Pancreas (tissue), 10 donors: Measurements from ENCODE around the gene AP1M1. TPM values are rescaled to one million over a fixed set of nuclear protein-coding genes. Genes with fewer than 3 reads are reported as not detected.

Experiments used
- ATAC-seq, 4 donors: fragments of 200-7000 bp; cut with Tn5 transposase; one replicate each; pipeline versions ENCODE4 v1.8.0 to v1.9.1; 2020; ENCODE audit warnings: mild to moderate bottlenecking in 4 of 4, moderate library complexity in 4 of 4
- DNase-seq, 6 donors: peaks; one replicate each; pipeline ENCODE4 v3.0.0-alpha.2; 2020
- FAIRE-seq: peaks from 2 replicates; lab custom pipeline; 2012; peaks lifted over from hg19 to GRCh38; lab: Jason Lieb, UNC
- H3K27ac ChIP-seq, 4 donors: fragments of 200-600 bp; sonication (generic); 1 replicate in 3 of 4; 2 replicates in 1 of 4; pipeline versions ENCODE4 v1.5.0 to v1.8.0; 2020
- H3K27me3 ChIP-seq, 4 donors: fragments of 200-600 bp; one replicate each; pipeline ENCODE4 v1.8.0; 2021
- H3K36me3 ChIP-seq, 3 donors: fragments of 200-600 bp; sonication (generic) in 1 of 3; one replicate each; pipeline versions ENCODE4 v1.5.0 to v1.8.0; 2020 to 2021
- H3K4me1 ChIP-seq, 3 donors: fragments of 200-600 bp; one replicate each; pipeline ENCODE4 v1.8.0; 2021
- H3K4me3 ChIP-seq, 4 donors: fragments of 200-600 bp; sonication (generic) in 2 of 4; one replicate each; pipeline versions ENCODE4 v1.5.0 to v1.8.0; 2020 to 2021
- H3K9me3 ChIP-seq, 4 donors: fragments of 200-600 bp; one replicate each; pipeline ENCODE4 v1.8.0; 2021
- WGBS, 2 donors: extraction: QIAGEN DNeasy Blood & Tissue Kit; methylation state at CpG; one replicate each; pipeline ENCODE4 v1.1.7; 2013; 5-methylcytosine and 5-hydroxymethylcytosine counted together
- intact Hi-C, 3 donors: fragments of 100-400 bp; cut with DNase I; formaldehyde crosslinking; loops; one replicate each; pipeline versions ENCODE4 v1.11.1 to v1.14.2; 2022
- polyA plus RNA-seq, 2 donors: library from polyadenylated mRNA; stranded (reverse); fragments of 200-250 nt; gene quantifications; one replicate each; pipeline ENCODE4 v1.2.3, GENCODE V29; 2013
- total RNA-seq, 6 donors: library from RNA; stranded (reverse); fragmentation: NEBNext Ultra II Directional in 4 of 6; extraction: Animal tissue kit (Norgen Biotek cat#: 25700) in 4 of 6; gene quantifications; one replicate each; pipeline versions ENCODE4 v1.2.1 to v1.2.4, GENCODE V29; 2021 to 2023
- TF ChIP-seq, protein P1 (sequence below), 4 donors: fragments of 200-600 bp; sonication (generic) in 3 of 4; IDR thresholded peaks; one replicate each; pipeline versions ENCODE4 v1.5.0 to v1.8.0; 2021; ENCODE audit warnings: antibody characterized with exemption in 4 of 4
- donor health status: healthy with polysubstance abuse.
- donor health status: DM: no; HTN: no; CAD: no; lungs with moderate emphysema.
- donor health status: DM: no; HTN: no; CAD: no.
- donor health status: control.
- donor health status: control.
- donor health status: Bipolar disorder and iron deficiency.
- donor health status: DM: yes; HTN: yes; CAD: no.
- donor health status: DM: no; HTN: no; CAD: no.
- donor health status: DM: no; HTN: no; CAD: no.
- donor health status: DM: yes; HTN: yes; CAD: no.

AP1M1 gene
- total and polyA plus RNA-seq, 8 donors, result 12.4 to 25.7 (median 20.5) TPM

DNA sequence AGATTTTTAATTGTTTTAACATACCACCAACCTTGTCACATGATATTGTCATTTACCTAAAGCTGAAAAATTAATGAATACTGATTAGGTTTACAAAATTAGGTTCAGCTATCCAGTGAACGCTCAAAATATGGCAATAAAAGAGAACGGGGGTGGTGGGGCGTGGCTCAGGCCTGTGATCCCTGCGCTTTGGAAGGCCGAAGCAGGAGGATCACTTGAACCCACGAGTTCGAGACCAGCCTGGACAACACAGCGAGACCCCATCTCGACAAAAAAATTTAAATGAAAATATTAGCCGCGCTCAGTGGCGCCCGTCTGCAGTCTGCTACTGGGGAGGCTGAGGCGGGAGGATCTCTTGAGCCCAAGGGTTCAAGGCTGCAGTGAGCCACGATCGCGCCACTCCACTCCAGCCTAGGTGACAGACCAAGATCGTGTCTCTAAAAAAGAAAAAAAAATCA lies 13.0 kb upstream of the AP1M1 start:
- intact Hi-C loops, result loop anchor here in 2 of 3 donors (5.0 kb wide), 2 partner anchors 142 to 147 kb away; no protein-coding TSS in a partner anchor
- no peak for FAIRE-seq

DNA sequence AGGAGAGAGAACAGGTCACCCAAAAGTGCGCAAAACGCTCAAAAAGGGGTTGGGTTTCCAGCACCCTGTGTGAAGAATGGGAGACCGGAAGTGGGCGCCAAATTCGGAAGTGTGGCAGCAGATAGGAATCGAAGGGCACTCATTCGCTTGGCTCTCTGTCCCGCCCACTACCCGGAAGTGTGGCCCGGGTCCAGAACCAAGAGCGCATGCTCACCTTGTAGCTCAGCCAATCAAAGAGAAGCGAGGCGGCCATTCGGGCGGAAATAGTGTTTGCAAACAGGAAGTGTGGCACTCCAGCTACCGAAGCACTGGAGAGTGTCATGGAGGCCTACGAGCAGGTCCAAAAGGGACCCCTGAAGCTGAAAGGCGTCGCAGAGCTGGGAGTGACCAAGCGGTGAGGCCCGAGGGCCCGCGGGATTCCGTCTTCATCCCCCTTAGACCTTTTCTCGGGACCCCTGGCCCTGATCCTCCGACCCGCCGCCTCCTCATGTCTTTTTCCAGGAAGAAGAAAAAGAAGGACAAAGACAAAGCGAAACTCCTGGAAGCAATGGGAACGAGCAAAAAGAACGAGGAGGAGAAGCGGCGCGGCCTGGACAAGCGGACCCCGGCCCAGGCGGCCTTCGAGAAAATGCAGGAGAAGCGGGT lies 12.5 kb upstream of the AP1M1 start, which contains the start of gene FAM32A:
Gene FAM32A (plus strand): TSS at position 288 of the 645 bp plus-strand sequence. CDS start 33 bp downstream, at position 321.
- Histone ChIP-seq H3K4me1 (peaks cover 0 to 9% (median 9%) of the 10 kb centered on the region in 3 donors), H3K9me3 (no peaks in the 10 kb centered on the region), H3K27ac (peak within 1 kb of the TSS; percentile 35 to 59 (median 55)), H3K36me3 (peaks cover 0 to 6% (median 0%) of the 10 kb centered on the region in 3 donors), H3K27me3 (peaks cover 0 to 6% (median 0%) of the 10 kb centered on the region in 4 donors), H3K4me3 (peak within 1 kb of the TSS; percentile 68 to 96 (median 90))
- peak; percentile 97 for FAIRE-seq
- DNase-seq, result peak; percentile 95 to 100 (median 99)
- intact Hi-C loops, result no loop called here
- TF ChIP-seq, protein P1, sequence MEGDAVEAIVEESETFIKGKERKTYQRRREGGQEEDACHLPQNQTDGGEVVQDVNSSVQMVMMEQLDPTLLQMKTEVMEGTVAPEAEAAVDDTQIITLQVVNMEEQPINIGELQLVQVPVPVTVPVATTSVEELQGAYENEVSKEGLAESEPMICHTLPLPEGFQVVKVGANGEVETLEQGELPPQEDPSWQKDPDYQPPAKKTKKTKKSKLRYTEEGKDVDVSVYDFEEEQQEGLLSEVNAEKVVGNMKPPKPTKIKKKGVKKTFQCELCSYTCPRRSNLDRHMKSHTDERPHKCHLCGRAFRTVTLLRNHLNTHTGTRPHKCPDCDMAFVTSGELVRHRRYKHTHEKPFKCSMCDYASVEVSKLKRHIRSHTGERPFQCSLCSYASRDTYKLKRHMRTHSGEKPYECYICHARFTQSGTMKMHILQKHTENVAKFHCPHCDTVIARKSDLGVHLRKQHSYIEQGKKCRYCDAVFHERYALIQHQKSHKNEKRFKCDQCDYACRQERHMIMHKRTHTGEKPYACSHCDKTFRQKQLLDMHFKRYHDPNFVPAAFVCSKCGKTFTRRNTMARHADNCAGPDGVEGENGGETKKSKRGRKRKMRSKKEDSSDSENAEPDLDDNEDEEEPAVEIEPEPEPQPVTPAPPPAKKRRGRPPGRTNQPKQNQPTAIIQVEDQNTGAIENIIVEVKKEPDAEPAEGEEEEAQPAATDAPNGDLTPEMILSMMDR (IDR thresholded peaks at IDR 0.05), result peak in 2 of 4 donors; percentile 8 to 10
- WGBS, 2 donors, result 0% methylated on average over 39 of the region's 39 CpGs
- ATAC-seq, result peak; percentile 97 to 99 (median 98)

More for the DNA sequence above, 13.0 kb upstream of the AP1M1 start:
- no peak for DNase-seq
- peaks cover 0 to under 1% (median 0%) of the 10 kb centered on the region in 3 donors for H3K36me3 ChIP-seq
- H3K4me1 ChIP-seq, result peaks cover 0 to 9% (median 9%) of the 10 kb centered on the region in 3 donors
- H3K9me3 ChIP-seq, result no peaks in the 10 kb centered on the region
- WGBS, 2 donors, result 38 to 39% methylated on average over 18 of the region's 18 CpGs
- H3K4me3 ChIP-seq, result peak overlapping the region; percentile 68 to 96 (median 90)
- no peak overlapping the region for H3K27ac ChIP-seq
- ATAC-seq, result no peak
- peaks cover 0 to 6% (median 0%) of the 10 kb centered on the region in 4 donors for H3K27me3 ChIP-seq
- TF ChIP-seq, protein P1 (IDR thresholded peaks at IDR 0.05), result no peak

DNA sequence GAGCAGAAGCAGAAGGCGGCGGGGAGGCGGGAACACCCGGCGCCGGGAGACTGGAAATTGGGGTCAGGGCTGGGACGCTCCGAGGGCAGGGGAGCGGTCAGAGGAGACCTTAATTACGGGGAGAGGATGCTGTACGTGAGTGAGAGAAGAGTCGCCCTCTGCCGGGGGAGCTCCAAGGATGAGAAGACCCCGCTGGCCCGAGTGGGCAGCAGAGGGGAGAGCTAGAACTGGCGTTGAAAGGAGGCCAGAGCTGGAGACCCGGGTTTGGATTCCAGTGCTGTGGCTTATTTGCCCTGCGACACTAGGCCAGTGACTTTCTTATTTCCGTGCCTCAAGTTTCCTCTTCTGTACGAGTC lies 12.0 kb upstream of the AP1M1 start:
- TF ChIP-seq, protein P1 (IDR thresholded peaks at IDR 0.05), result no peak
- 0 to 1% methylated on average over 20 of the region's 20 CpGs for WGBS, 2 donors
- intact Hi-C loops, result no loop called here

DNA sequence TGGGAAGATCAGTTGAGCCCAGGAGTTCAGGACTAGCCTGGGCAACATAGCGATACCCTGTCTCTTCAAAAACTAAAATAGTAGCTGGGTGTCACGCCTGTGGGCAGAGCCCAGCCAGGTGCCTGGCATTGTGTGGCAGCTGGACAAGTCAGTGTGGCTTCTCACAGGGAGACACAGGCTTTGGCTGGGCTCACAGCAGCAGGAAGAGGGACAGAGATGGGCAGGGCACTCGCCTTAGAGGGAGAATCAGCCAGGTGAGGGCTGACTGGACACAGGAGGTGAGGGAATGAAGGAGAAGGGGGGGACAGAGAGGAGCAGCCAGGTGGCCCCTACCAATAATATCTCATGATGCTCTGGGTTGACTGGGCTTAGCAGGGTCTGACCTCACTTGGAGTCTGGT lies 9.2 kb upstream of the AP1M1 start:
- Histone ChIP-seq H3K4me1 (peaks cover 0 to 9% (median 9%) of the 10 kb centered on the region in 3 donors), H3K27ac (no peak overlapping the region), H3K4me3 (no peak overlapping the region), H3K36me3 (peaks cover 0 to 29% (median 7%) of the 10 kb centered on the region in 3 donors), H3K9me3 (no peaks in the 10 kb centered on the region), H3K27me3 (no peaks in the 10 kb centered on the region)
- no peak for ATAC-seq
- TF ChIP-seq, protein P1 (IDR thresholded peaks at IDR 0.05), result no peak
- no peak for DNase-seq
- WGBS, 2 donors, result 83 to 88% methylated on average over 3 of the region's 3 CpGs
- intact Hi-C loops, result no loop called here
- FAIRE-seq, result no peak

More for the DNA sequence above, 12.0 kb upstream of the AP1M1 start:
- Histone ChIP-seq H3K9me3 (no peaks in the 10 kb centered on the region), H3K4me1 (peaks cover 0 to 9% (median 9%) of the 10 kb centered on the region in 3 donors), H3K4me3 (peak overlapping the region; percentile 68 to 96 (median 90)), H3K27me3 (peaks cover 0 to 6% (median 0%) of the 10 kb centered on the region in 4 donors), H3K36me3 (peaks cover 0 to 11% (median 0%) of the 10 kb centered on the region in 3 donors), H3K27ac (peak overlapping the region in 3 of 4 donors; percentile 53 to 59 (median 57))
- ATAC-seq (peak in 3 of 4 donors; percentile 21 to 49 (median 44)), DNase-seq (peak in 3 of 6 donors; percentile 33 to 64 (median 34)), FAIRE-seq (no peak)
